H1 (cell line): ENCODE measurements around the gene IGLL1. TPM values are rescaled to one million over a fixed set of nuclear protein-coding genes. Genes with fewer than 3 reads are reported as not detected.

Source experiments
- CTCF ChIA-PET: fragments of 300-600 bp; sonication (Branson Sonifier 250); formaldehyde crosslinking; loops from one replicate; lab custom pipeline; 2021; ENCODE audit not compliant: partially characterized antibody; lab: Charles Lee
- POLR2A ChIA-PET: fragments of 300-600 bp; sonication (Branson Sonifier 250); formaldehyde crosslinking; loops from one replicate; lab custom pipeline; 2021; ENCODE audit warnings: inconsistent platforms; ENCODE audit not compliant: partially characterized antibody; lab: Charles Lee
- DNase-seq, 2 experiments: peaks; one replicate each; pipeline versions ENCODE4 v3.0.0 to v3.0.0-alpha.2; 2010 to 2022; ENCODE audit warnings: low spot score in 2 of 2, low read depth in 1 of 2, mixed read lengths in 1 of 2
- FAIRE-seq: peaks from 2 replicates; lab custom pipeline; 2011; peaks lifted over from hg19 to GRCh38; lab: Jason Lieb, UNC
- H2AFZ ChIP-seq: 2 replicates; pipeline ENCODE4 v1.8.1; 2012; ENCODE audit warnings: low read length, inconsistent platforms
- H2AK5ac ChIP-seq: 2 replicates; pipeline ENCODE4 v1.6.1; 2013; ENCODE audit warnings: low read depth, low read length
- H2BK120ac ChIP-seq: replicated peaks from 2 replicates; pipeline ENCODE3; 2013; ENCODE audit warnings: low read depth, low read length, inconsistent platforms
- H2BK12ac ChIP-seq: 2 replicates; pipeline ENCODE4 v1.6.1; 2013; ENCODE audit warnings: low read depth, low read length
- H2BK15ac ChIP-seq: 2 replicates; pipeline ENCODE4 v1.6.1; 2013; ENCODE audit warnings: low read length
- H2BK20ac ChIP-seq: 2 replicates; pipeline ENCODE4 v1.6.1; 2013; ENCODE audit warnings: low read length
- H2BK5ac ChIP-seq: 2 replicates; pipeline ENCODE4 v1.6.1; 2013; ENCODE audit warnings: low read depth, low read length
- H3K14ac ChIP-seq: 2 replicates; pipeline ENCODE4 v1.6.1; 2013; ENCODE audit warnings: inconsistent platforms; ENCODE audit not compliant: insufficient read length
- H3K18ac ChIP-seq: 2 replicates; pipeline ENCODE4 v1.6.1; 2013; ENCODE audit warnings: low read length; ENCODE audit errors: extremely low read depth
- H3K23ac ChIP-seq: 2 replicates; pipeline ENCODE4 v1.6.1; 2013; ENCODE audit warnings: inconsistent platforms; ENCODE audit not compliant: insufficient read length
- H3K23me2 ChIP-seq: 2 replicates; pipeline ENCODE4 v1.6.1; 2013; ENCODE audit warnings: low read depth, low read length
- H3K27ac ChIP-seq: 2 replicates; pipeline ENCODE4 v1.6.1; 2011; ENCODE audit warnings: low read depth, low read length, inconsistent platforms
- H3K27me3 ChIP-seq, 4 experiments: replicated peaks in 1 of 4; 1 replicate in 1 of 4; 2 replicates in 3 of 4; pipeline versions ENCODE4 v1.6.1 to v1.8.1; 2011 to 2013; ENCODE audit warnings: low read length in 3 of 4, mild to moderate bottlenecking in 3 of 4, inconsistent platforms in 2 of 4, mixed read lengths in 2 of 4, moderate library complexity in 1 of 4; ENCODE audit not compliant: control insufficient read depth in 3 of 4, insufficient read depth in 3 of 4; ENCODE audit errors: extremely low read depth in 1 of 4
- H3K36me3 ChIP-seq, 4 experiments: 2 replicates each; pipeline versions ENCODE4 v1.6.1 to v1.8.1; 2011 to 2013; ENCODE audit warnings: mild to moderate bottlenecking in 4 of 4, low read length in 3 of 4, moderate library complexity in 2 of 4, control low read depth in 1 of 4, inconsistent platforms in 1 of 4; ENCODE audit not compliant: insufficient read depth in 4 of 4, control insufficient read depth in 2 of 4
- H3K4ac ChIP-seq: replicated peaks from 2 replicates; pipeline ENCODE3; 2013; ENCODE audit warnings: low read length, low read depth, mixed read lengths, inconsistent platforms; ENCODE audit not compliant: insufficient read length
- H3K4me1 ChIP-seq, 4 experiments: replicated peaks in 1 of 4; 1 replicate in 1 of 4; 2 replicates in 3 of 4; pipeline versions ENCODE4 v1.6.1 to v1.8.1; 2011 to 2013; ENCODE audit warnings: low read length in 3 of 4, inconsistent platforms in 2 of 4, mixed read lengths in 1 of 4; ENCODE audit not compliant: insufficient read depth in 4 of 4, control insufficient read depth in 3 of 4
- H3K4me2 ChIP-seq, 2 experiments: 2 replicates each; pipeline versions ENCODE4 v1.6.1 to v1.8.1; 2011 to 2013; ENCODE audit warnings: low read depth in 2 of 2, low read length in 2 of 2, control low read depth in 1 of 2, inconsistent platforms in 1 of 2, mild to moderate bottlenecking in 1 of 2; ENCODE audit not compliant: insufficient read depth in 1 of 2
- H3K4me3 ChIP-seq, 4 experiments: fragments of 200-600, 300-600 bp in 1 of 4; sonication (generic), shearing (Covaris generic), sonication (Bioruptor Twin) in 1 of 4; 2 replicates each; pipeline versions ENCODE4 v1.5.1 to v1.8.1; 2011 to 2016; ENCODE audit warnings: low read length in 4 of 4, low read depth in 3 of 4, control low read depth in 2 of 4, inconsistent platforms in 2 of 4, mild to moderate bottlenecking in 2 of 4, mixed read lengths in 1 of 4, moderate library complexity in 1 of 4; ENCODE audit not compliant: insufficient read depth in 2 of 4; ENCODE audit errors: extremely low read depth in 1 of 4
- H3K56ac ChIP-seq: replicated peaks from 2 replicates; pipeline ENCODE3; 2013; ENCODE audit warnings: low read depth, mild to moderate bottlenecking, mixed read lengths, low read length, inconsistent platforms; ENCODE audit not compliant: insufficient read length
- H3K79me1 ChIP-seq: 2 replicates; pipeline ENCODE4 v1.6.1; 2013; ENCODE audit warnings: low read depth, low read length, control low read depth
- H3K79me2 ChIP-seq, 2 experiments: 2 replicates each; pipeline versions ENCODE4 v1.6.1 to v1.8.1; 2012 to 2013; ENCODE audit warnings: low read length in 2 of 2, mild to moderate bottlenecking in 2 of 2, inconsistent platforms in 1 of 2; ENCODE audit not compliant: insufficient read depth in 2 of 2, control insufficient read depth in 1 of 2
- H3K9ac ChIP-seq, 4 experiments: replicated peaks in 1 of 4; 1 replicate in 1 of 4; 2 replicates in 3 of 4; pipeline versions ENCODE4 v1.6.1 to v1.8.1; 2011 to 2013; ENCODE audit warnings: low read depth in 3 of 4, low read length in 3 of 4, control low read depth in 2 of 4, mild to moderate bottlenecking in 2 of 4, moderate library complexity in 2 of 4, inconsistent platforms in 1 of 4; ENCODE audit errors: extremely low read depth in 1 of 4
- H3K9me3 ChIP-seq, 2 experiments: 2 replicates each; pipeline versions ENCODE4 v1.6.1 to v1.8.1; 2012 to 2013; ENCODE audit warnings: mild to moderate bottlenecking in 2 of 2, moderate library complexity in 2 of 2, control low read depth in 1 of 2, inconsistent platforms in 1 of 2, low read depth in 1 of 2, low read length in 1 of 2, mixed read lengths in 1 of 2; ENCODE audit not compliant: insufficient read depth in 2 of 2
- H4K20me1 ChIP-seq, 2 experiments: replicated peaks in 1 of 2; 2 replicates each; pipeline versions ENCODE3 to v1.8.1; 2011 to 2013; ENCODE audit warnings: inconsistent platforms in 2 of 2, low read length in 2 of 2, mild to moderate bottlenecking in 1 of 2; ENCODE audit not compliant: insufficient read depth in 2 of 2, control insufficient read depth in 1 of 2
- H4K5ac ChIP-seq: 2 replicates; pipeline ENCODE4 v1.6.1; 2013; ENCODE audit warnings: low read length, low read depth, mixed read lengths, inconsistent platforms; ENCODE audit not compliant: insufficient read length
- H4K8ac ChIP-seq: 2 replicates; pipeline ENCODE4 v1.8.0; 2013; ENCODE audit warnings: mild to moderate bottlenecking, moderate library complexity, low read length, inconsistent platforms; ENCODE audit not compliant: insufficient read depth; ENCODE audit errors: extremely low read depth
- H4K91ac ChIP-seq: replicated peaks from 2 replicates; pipeline ENCODE3; 2013; ENCODE audit warnings: low read length, mixed read lengths, inconsistent platforms; ENCODE audit not compliant: insufficient read length
- CREB1 ChIP-seq: IDR thresholded peaks from 2 replicates; pipeline ENCODE4 v1.6.1; 2012; ENCODE audit warnings: inconsistent platforms
- EGR1 ChIP-seq: IDR thresholded peaks from 2 replicates; pipeline ENCODE4 v1.6.1; 2011; ENCODE audit warnings: low read depth, low read length, borderline replicate concordance
- EZH2 ChIP-seq: fragments of 200-600 bp; sonication (generic); IDR thresholded peaks from 2 replicates; pipeline ENCODE4 v1.7.1; 2012; ENCODE audit warnings: low read depth, mild to moderate bottlenecking, moderate library complexity, low read length, inconsistent platforms; ENCODE audit not compliant: severe bottlenecking
- FOSL1 ChIP-seq: IDR thresholded peaks from 2 replicates; pipeline ENCODE4 v1.6.1; 2011; ENCODE audit warnings: mild to moderate bottlenecking, low read depth, low read length, moderate library complexity; ENCODE audit not compliant: insufficient read depth
- HDAC2 ChIP-seq, 2 experiments: fragments of 300-600 bp in 1 of 2; sonication (generic) in 1 of 2; IDR thresholded peaks; 2 replicates each; pipeline ENCODE4 v1.6.1; 2011 to 2012; ENCODE audit warnings: low read depth in 2 of 2, low read length in 2 of 2, mild to moderate bottlenecking in 2 of 2, moderate library complexity in 2 of 2, borderline replicate concordance in 1 of 2, inconsistent platforms in 1 of 2
- KDM4A ChIP-seq: IDR thresholded peaks from one replicate; pipeline ENCODE4 v1.7.1; 2012; ENCODE audit warnings: low read depth, mild to moderate bottlenecking, moderate library complexity, low read length, inconsistent platforms; ENCODE audit not compliant: severe bottlenecking
- MAX ChIP-seq: IDR thresholded peaks from 2 replicates; pipeline ENCODE4 v1.6.1; 2012; ENCODE audit warnings: inconsistent platforms
- WGBS, 2 experiments: shearing (Covaris generic) in 1 of 2; methylation state at CpG; one replicate each; pipeline versions ENCODE4 v1.1.6 to v1.1.7; 2013 to 2015; ENCODE audit warnings: low lambda C conversion rate in 2 of 2, mixed read lengths in 2 of 2, inconsistent platforms in 1 of 2, low coverage in 1 of 2, missing lambda C conversion rate in 1 of 2; ENCODE audit not compliant: insufficient replicate concordance in 2 of 2, insufficient coverage in 1 of 2, insufficient read length in 1 of 2; ENCODE audit errors: extremely low coverage in 1 of 2, missing lambda C conversion rate in 1 of 2; 5-methylcytosine and 5-hydroxymethylcytosine counted together
- polyA plus RNA-seq, 7 experiments: library from polyadenylated mRNA; depleted of rRNA in 3 of 7; stranded (reverse) in 5 of 7; unstranded in 2 of 7; fragments of >200 nt in 5 of 7; fragments of 200-250 nt in 2 of 7; gene quantifications; 1 replicate in 5 of 7; 2 replicates in 1 of 7; 4 replicates in 1 of 7; pipeline versions ENCODE4 v1.2.1 to v1.2.3, GENCODE V29; 2011 to 2013; ENCODE audit warnings: missing spikeins in 2 of 7, mixed read lengths in 2 of 7
- total RNA-seq: library from RNA; stranded (reverse); fragmentation: NEBNext Ultra II Directional; extraction: Animal tissue kit (Norgen Biotek cat#: 25700); gene quantifications from 2 replicates; pipeline ENCODE4 v1.2.1, GENCODE V29; 2021
- TF ChIP-seq, protein P1 (sequence below): IDR thresholded peaks from 2 replicates; pipeline ENCODE4 v1.6.1; 2012; ENCODE audit warnings: low read length, inconsistent platforms

Gene IGLL1
- total and polyA plus RNA-seq, 2 of the 8 experiments (the other 6 are each of a cell fraction or from before 2014, with no cell fraction given) = not detected

GRCh38 chr22:23576681-23577080 lies 3.4 kb downstream of the IGLL1 start:
- TF ChIP-seq EGR1 (no peak), CREB1 (no peak), FOSL1 (no peak), EZH2 (no peak), KDM4A (no peak), MAX (no peak), HDAC2 (IDR thresholded peaks at IDR 0.05; ENCODE audit: borderline replicate concordance in 1 of 2, low read depth in 2 of 2, low read length in 2 of 2) (no peak)
- TF ChIP-seq, protein P1, sequence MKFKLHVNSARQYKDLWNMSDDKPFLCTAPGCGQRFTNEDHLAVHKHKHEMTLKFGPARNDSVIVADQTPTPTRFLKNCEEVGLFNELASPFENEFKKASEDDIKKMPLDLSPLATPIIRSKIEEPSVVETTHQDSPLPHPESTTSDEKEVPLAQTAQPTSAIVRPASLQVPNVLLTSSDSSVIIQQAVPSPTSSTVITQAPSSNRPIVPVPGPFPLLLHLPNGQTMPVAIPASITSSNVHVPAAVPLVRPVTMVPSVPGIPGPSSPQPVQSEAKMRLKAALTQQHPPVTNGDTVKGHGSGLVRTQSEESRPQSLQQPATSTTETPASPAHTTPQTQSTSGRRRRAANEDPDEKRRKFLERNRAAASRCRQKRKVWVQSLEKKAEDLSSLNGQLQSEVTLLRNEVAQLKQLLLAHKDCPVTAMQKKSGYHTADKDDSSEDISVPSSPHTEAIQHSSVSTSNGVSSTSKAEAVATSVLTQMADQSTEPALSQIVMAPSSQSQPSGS = no peak
- H3K79me1 ChIP-seq = no peaks in the 10 kb centered on the region
- H4K5ac ChIP-seq = no peak overlapping the region
- H4K91ac ChIP-seq = no peak overlapping the region
- WGBS, 2 experiments = 86% methylated on average over 5 of the region's 5 CpGs; no CpG with 5 or more reads in 1 of the 2 experiments
- H3K27ac ChIP-seq = no peak overlapping the region
- H3K27me3 ChIP-seq = no peaks in the 10 kb centered on the region
- no peak overlapping the region for H3K9ac ChIP-seq
- H2BK120ac ChIP-seq = no peak overlapping the region
- no peak overlapping the region for H2BK12ac ChIP-seq
- no peak overlapping the region for H3K4ac ChIP-seq
- H3K4me3 ChIP-seq = no peak overlapping the region
- H3K23ac ChIP-seq = no peak overlapping the region
- H2BK15ac ChIP-seq = no peak overlapping the region
- no peak overlapping the region for H2AK5ac ChIP-seq
- no peak overlapping the region for H3K4me2 ChIP-seq
- H3K14ac ChIP-seq = no peak overlapping the region
- H3K23me2 ChIP-seq = no peaks in the 10 kb centered on the region; the same call in 1 of the 2 replicates
- FAIRE-seq (no peak), DNase-seq (no peak)
- no peak overlapping the region for H2AFZ ChIP-seq
- no peak overlapping the region for H3K56ac ChIP-seq
- no peaks in the 10 kb centered on the region for H3K4me1 ChIP-seq
- H3K79me2 ChIP-seq = no peaks in the 10 kb centered on the region
- H4K8ac ChIP-seq = no peak overlapping the region
- H3K36me3 ChIP-seq = no peaks in the 10 kb centered on the region
- no peak overlapping the region for H2BK20ac ChIP-seq
- no peak overlapping the region for H3K18ac ChIP-seq
- H3K9me3 ChIP-seq = no peaks in the 10 kb centered on the region
- no peak overlapping the region for H2BK5ac ChIP-seq
- POLR2A ChIA-PET = no interaction called here
- CTCF ChIA-PET = interaction anchor here (0.6 to 2.5 kb wide), 3 partner anchors 15 to 273 kb away, joined by 3 to 11 read pairs (median 3); no protein-coding TSS in a partner anchor
- no peaks in the 10 kb centered on the region for H4K20me1 ChIP-seq
